Kidney (tissue), 14 donors: ENCODE measurements around the gene CXCR6. TPM values are rescaled to one million over a fixed set of nuclear protein-coding genes. Genes with fewer than 3 reads are reported as not detected.

Source experiments
- DNase-seq, 5 donors: peaks; one replicate each; pipeline ENCODE4 v3.0.0-alpha.2; 2013 to 2020
- FAIRE-seq: peaks from 2 replicates; lab custom pipeline; 2012; peaks lifted over from hg19 to GRCh38; lab: Jason Lieb, UNC
- H3K27ac ChIP-seq, 2 donors: one replicate each; pipeline ENCODE4 v1.7.0; 2013; ENCODE audit warnings: low read depth in 2 of 2, low read length in 2 of 2, inconsistent platforms in 1 of 2
- H3K27me3 ChIP-seq: one replicate; pipeline ENCODE4 v1.7.1; 2013; ENCODE audit warnings: low read length, inconsistent platforms; ENCODE audit not compliant: control insufficient read depth, insufficient read depth
- H3K36me3 ChIP-seq, 3 donors: one replicate each; pipeline versions ENCODE4 v1.7.0 to v1.7.1; 2013; ENCODE audit warnings: low read length in 3 of 3, control low read depth in 1 of 3, inconsistent platforms in 1 of 3; ENCODE audit not compliant: insufficient read depth in 3 of 3, control insufficient read depth in 2 of 3
- H3K4me1 ChIP-seq, 3 donors: one replicate each; pipeline versions ENCODE4 v1.7.0 to v1.7.1; 2013; ENCODE audit warnings: low read length in 3 of 3, inconsistent platforms in 1 of 3, low read depth in 1 of 3; ENCODE audit not compliant: control insufficient read depth in 2 of 3, insufficient read depth in 2 of 3
- H3K4me3 ChIP-seq, 3 donors: one replicate each; pipeline versions ENCODE4 v1.7.0 to v1.8.1; 2013; ENCODE audit warnings: low read length in 3 of 3, control low read depth in 1 of 3, inconsistent platforms in 1 of 3
- H3K9ac ChIP-seq, 3 donors: one replicate each; pipeline versions ENCODE4 v1.7.0 to v1.7.1; 2013; ENCODE audit warnings: low read length in 3 of 3, control low read depth in 1 of 3, inconsistent platforms in 1 of 3
- H3K9me3 ChIP-seq, 3 donors: one replicate each; pipeline versions ENCODE4 v1.7.0 to v1.7.1; 2013; ENCODE audit warnings: low read length in 3 of 3, control low read depth in 1 of 3, inconsistent platforms in 1 of 3; ENCODE audit not compliant: control insufficient read depth in 2 of 3, insufficient read depth in 1 of 3
- CTCF ChIP-seq: IDR thresholded peaks from 3 replicates; pipeline ENCODE4 v1.5.1; 2012; ENCODE audit warnings: mild to moderate bottlenecking, moderate library complexity, borderline replicate concordance; ENCODE audit not compliant: insufficient read depth; ENCODE audit errors: extremely low read depth
- intact Hi-C: fragments of 100-400 bp; cut with DNase I; formaldehyde crosslinking; loops from one replicate; pipeline ENCODE4 v1.11.1; 2022
- polyA plus RNA-seq: library from polyadenylated mRNA; stranded (reverse); fragments of 350-450 nt; fragmentation: Illumina TruSeq; extraction: RNeasy Lipid Tissue Mini Kit (QIAGEN cat#74804); gene quantifications from one replicate; pipeline ENCODE4 v1.2.3, GENCODE V29; 2014; ENCODE audit warnings: low read depth, low replicate concordance; ENCODE audit not compliant: insufficient read depth
- total RNA-seq: library from RNA; stranded (reverse); fragmentation: NEBNext Ultra II Directional; extraction: Animal tissue kit (Norgen Biotek cat#: 25700); gene quantifications from one replicate; pipeline ENCODE4 v1.2.1, GENCODE V29; 2021
- donor health status: control.
- donor health status: control.
- donor health status: control.
- donor health status: control.
- donor health status: control.
- donor health status: DM: yes; HTN: yes; CAD: no.
- donor health status: Normal renal cell carcinoma (clear cell type).

The CXCR6 gene
- total and polyA plus RNA-seq, 2 donors from 2014 or later, result 0.39 to 2.7 TPM

GRCh38 chr3:45980229-45980813 is 37.1 kb downstream of the CXCR6 start:
- no peak for TF ChIP-seq CTCF
- no peaks in the 10 kb centered on the region for H3K9me3 ChIP-seq
- FAIRE-seq, result no peak
- intact Hi-C loops, result no loop called here
- H3K4me3 ChIP-seq, result no peak overlapping the region
- H3K27me3 ChIP-seq, result no peaks in the 10 kb centered on the region
- peaks cover 0 to 59% (median 36%) of the 10 kb centered on the region in 3 donors for H3K36me3 ChIP-seq
- no peak overlapping the region for H3K9ac ChIP-seq
- DNase-seq, result no peak
- no peak overlapping the region for H3K27ac ChIP-seq
- H3K4me1 ChIP-seq, result peaks cover 0 to 3% (median 0%) of the 10 kb centered on the region in 3 donors

- H3K4me3 ChIP-seq, result no peak overlapping the region
- no peak overlapping the region for H3K27ac ChIP-seq
- no peaks in the 10 kb centered on the region for H3K27me3 ChIP-seq
- peaks cover 0 to 3% (median 0%) of the 10 kb centered on the region in 3 donors for H3K4me1 ChIP-seq
- no peak for TF ChIP-seq CTCF
- intact Hi-C loops, result no loop called here
- no peak overlapping the region for H3K9ac ChIP-seq
- DNase-seq (no peak), FAIRE-seq (no peak)
- H3K9me3 ChIP-seq, result no peaks in the 10 kb centered on the region
- H3K36me3 ChIP-seq, result peaks cover 0 to 59% (median 36%) of the 10 kb centered on the region in 3 donors
Measured at GRCh38 chr3:45980819-45981218, 37.6 kb downstream of the CXCR6 start.

- intact Hi-C loops, result no loop called here
- no peak for TF ChIP-seq CTCF
- Histone ChIP-seq H3K4me3 (no peak overlapping the region), H3K9ac (no peak overlapping the region), H3K27ac (no peak overlapping the region), H3K9me3 (no peaks in the 10 kb centered on the region), H3K36me3 (peaks cover 0 to 59% (median 36%) of the 10 kb centered on the region in 3 donors), H3K27me3 (no peaks in the 10 kb centered on the region), H3K4me1 (peaks cover 0 to 4% (median 0%) of the 10 kb centered on the region in 3 donors)
- DNase-seq (no peak), FAIRE-seq (no peak)
Measured at GRCh38 chr3:45981346-45982074, 38.2 kb downstream of the CXCR6 start.
